Upper lobe of left lung (tissue), 4 donors: ENCODE data around the gene AHRR.

Experiments used
- POLR2A ChIP-seq, 4 donors: fragments of 450-650 bp; IDR thresholded peaks; one replicate each; pipeline ENCODE4 v1.5.1; 2016 to 2017; ENCODE audit warnings: antibody characterized with exemption in 4 of 4, mild to moderate bottlenecking in 2 of 4
- TF ChIP-seq, protein P1 (sequence below), 6 experiments: fragments of 450-650 bp in 4 of 6; fragments of 200-600 bp in 2 of 6; sonication (generic) in 2 of 6; IDR thresholded peaks; one replicate each; pipeline ENCODE4 v1.5.1; 2016 to 2019; ENCODE audit warnings: antibody characterized with exemption in 6 of 6

DNA sequence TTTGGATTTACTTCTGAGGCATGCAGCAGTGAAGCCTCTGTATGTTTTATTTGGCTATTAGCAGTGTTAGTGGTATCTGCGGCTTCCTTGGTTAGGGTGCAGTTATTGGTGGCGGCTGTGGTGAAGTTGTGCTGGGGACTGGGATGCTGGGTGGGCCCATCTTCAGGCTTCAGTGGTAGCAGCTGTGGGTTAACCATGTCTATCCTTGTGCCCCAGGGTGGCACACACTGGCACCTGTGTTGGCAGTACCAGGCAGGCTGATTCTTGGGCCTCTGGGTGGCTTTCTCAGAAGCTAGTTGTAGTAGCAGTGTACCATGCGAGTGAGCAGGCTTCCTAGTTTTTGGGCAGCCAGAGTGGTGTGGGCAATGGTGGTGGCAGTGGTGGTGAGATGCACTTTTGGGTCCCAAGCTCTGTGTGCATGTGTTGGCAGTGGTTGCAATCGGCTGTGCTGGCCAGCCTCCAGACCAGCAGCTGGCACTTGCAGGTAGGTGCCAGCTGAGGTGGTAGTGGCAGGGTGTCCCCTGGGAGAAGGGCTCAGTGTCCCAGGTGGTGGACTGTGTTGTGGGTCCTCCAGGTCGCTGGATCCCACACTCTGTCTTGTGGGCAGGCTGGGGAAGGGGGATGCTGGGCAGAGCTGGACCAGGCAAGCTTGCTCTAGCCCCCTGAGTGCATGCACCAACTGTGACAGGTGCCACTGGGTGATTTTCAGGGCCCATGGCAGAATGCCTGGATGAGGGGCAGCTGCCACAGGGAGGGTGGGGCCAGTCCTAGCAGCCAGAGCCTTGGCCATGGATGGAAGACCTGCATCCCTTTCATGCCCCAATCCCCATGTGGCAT lies 13.6 kb downstream of the AHRR start:
- no peak for TF ChIP-seq POLR2A (IDR thresholded peaks at IDR 0.05)
- TF ChIP-seq, protein P1, sequence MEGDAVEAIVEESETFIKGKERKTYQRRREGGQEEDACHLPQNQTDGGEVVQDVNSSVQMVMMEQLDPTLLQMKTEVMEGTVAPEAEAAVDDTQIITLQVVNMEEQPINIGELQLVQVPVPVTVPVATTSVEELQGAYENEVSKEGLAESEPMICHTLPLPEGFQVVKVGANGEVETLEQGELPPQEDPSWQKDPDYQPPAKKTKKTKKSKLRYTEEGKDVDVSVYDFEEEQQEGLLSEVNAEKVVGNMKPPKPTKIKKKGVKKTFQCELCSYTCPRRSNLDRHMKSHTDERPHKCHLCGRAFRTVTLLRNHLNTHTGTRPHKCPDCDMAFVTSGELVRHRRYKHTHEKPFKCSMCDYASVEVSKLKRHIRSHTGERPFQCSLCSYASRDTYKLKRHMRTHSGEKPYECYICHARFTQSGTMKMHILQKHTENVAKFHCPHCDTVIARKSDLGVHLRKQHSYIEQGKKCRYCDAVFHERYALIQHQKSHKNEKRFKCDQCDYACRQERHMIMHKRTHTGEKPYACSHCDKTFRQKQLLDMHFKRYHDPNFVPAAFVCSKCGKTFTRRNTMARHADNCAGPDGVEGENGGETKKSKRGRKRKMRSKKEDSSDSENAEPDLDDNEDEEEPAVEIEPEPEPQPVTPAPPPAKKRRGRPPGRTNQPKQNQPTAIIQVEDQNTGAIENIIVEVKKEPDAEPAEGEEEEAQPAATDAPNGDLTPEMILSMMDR (IDR thresholded peaks at IDR 0.05) = no peak
